GM23338 (cell line): ENCODE results near the gene SELENOK. TPM values are rescaled to one million over a fixed set of nuclear protein-coding genes. Genes with fewer than 3 reads are reported as not detected.

Experiments
- ATAC-seq: fragments of 200-7000 bp; cut with Tn5 transposase; 3 replicates; pipeline ENCODE4 v1.9.1; 2020
- DNase-seq: peaks from one replicate; pipeline ENCODE4 v3.0.0-alpha.2; 2015; ENCODE audit warnings: low spot score
- H2AFZ ChIP-seq: fragments of 200-600 bp; sonication (generic); 2 replicates; pipeline ENCODE4 v1.8.0; 2016; ENCODE audit warnings: antibody characterized with exemption, mild to moderate bottlenecking, moderate library complexity
- H3F3A ChIP-seq: fragments of 200-600 bp; sonication (generic); replicated peaks from 2 replicates; pipeline ENCODE4 v1.8.0; 2017; ENCODE audit warnings: antibody characterized with exemption, mixed run types, low read depth
- H3K27ac ChIP-seq: fragments of 200-600 bp; sonication (generic); 2 replicates; pipeline ENCODE4 v1.6.1; 2016; ENCODE audit warnings: low read depth
- H3K27me3 ChIP-seq: fragments of 200-600 bp; sonication (generic); 2 replicates; pipeline ENCODE4 v1.8.0; 2016; ENCODE audit warnings: mild to moderate bottlenecking, mixed run types, moderate library complexity; ENCODE audit not compliant: insufficient read depth
- H3K36me3 ChIP-seq: fragments of 200-600 bp; sonication (generic); 2 replicates; pipeline ENCODE4 v1.8.0; 2016; ENCODE audit warnings: mild to moderate bottlenecking; ENCODE audit not compliant: insufficient read depth
- H3K4me1 ChIP-seq: fragments of 200-600 bp; sonication (generic); 2 replicates; pipeline ENCODE4 v1.8.0; 2016; ENCODE audit warnings: mild to moderate bottlenecking, moderate library complexity; ENCODE audit not compliant: insufficient read depth
- H3K4me2 ChIP-seq: fragments of 200-600 bp; sonication (generic); 2 replicates; pipeline ENCODE4 v1.7.1; 2017; ENCODE audit warnings: mixed run types
- H3K4me3 ChIP-seq: fragments of 200-600 bp; sonication (generic); 2 replicates; pipeline ENCODE4 v1.6.1; 2016; ENCODE audit warnings: mixed run types
- H3K79me2 ChIP-seq: fragments of 200-600 bp; sonication (generic); replicated peaks from 2 replicates; pipeline ENCODE4 v1.8.0; 2017; ENCODE audit warnings: mild to moderate bottlenecking; ENCODE audit not compliant: insufficient read depth
- H3K9me2 ChIP-seq: fragments of 200-600 bp; sonication (generic); 2 replicates; pipeline ENCODE4 v1.8.0; 2017; ENCODE audit not compliant: insufficient read depth
- H4K20me1 ChIP-seq: fragments of 200-600 bp; sonication (generic); replicated peaks from 2 replicates; pipeline ENCODE4 v1.8.0; 2017; ENCODE audit warnings: mild to moderate bottlenecking; ENCODE audit not compliant: insufficient read depth
- H3K27ac Mint-ChIP-seq: 2 replicates; pipeline ENCODE4 v1.8.0; 2020; ENCODE audit warnings: inconsistent platforms, mild to moderate bottlenecking, moderate library complexity, mixed read lengths
- H3K27me3 Mint-ChIP-seq: 3 replicates; pipeline ENCODE4 v1.8.0; 2022; ENCODE audit warnings: low read depth, mild to moderate bottlenecking, moderate library complexity, mixed read lengths, inconsistent platforms; ENCODE audit not compliant: insufficient read depth, poor library complexity
- H3K36me3 Mint-ChIP-seq: 3 replicates; pipeline ENCODE4 v1.8.0; 2021; ENCODE audit warnings: low read depth, mild to moderate bottlenecking, inconsistent platforms, moderate library complexity, mixed read lengths
- H3K4me1 Mint-ChIP-seq: 3 replicates; pipeline ENCODE4 v1.8.0; 2020; ENCODE audit warnings: mild to moderate bottlenecking, inconsistent platforms, mixed read lengths
- H3K4me3 Mint-ChIP-seq: 3 replicates; pipeline ENCODE4 v1.8.0; 2021; ENCODE audit warnings: moderate library complexity, mild to moderate bottlenecking, inconsistent platforms, mixed read lengths
- H3K9me3 Mint-ChIP-seq: 3 replicates; pipeline ENCODE4 v1.8.0; 2020; ENCODE audit warnings: moderate library complexity, mild to moderate bottlenecking, inconsistent platforms, mixed read lengths
- CREB1 ChIP-seq: fragments of 250-450 bp; sonication (Bioruptor Pico); IDR thresholded peaks from 2 replicates; pipeline ENCODE4 v1.5.0; 2020; ENCODE audit warnings: low read depth, mild to moderate bottlenecking, moderate library complexity
- CTCF ChIP-seq, 2 experiments: fragments of 200-600 bp in 1 of 2; sonication (generic) in 1 of 2; conservative IDR thresholded peaks; 2 replicates each; pipeline versions ENCODE4 v1.5.1 to v1.6.1; 2016 to 2017; ENCODE audit warnings: antibody characterized with exemption in 2 of 2, low read depth in 2 of 2, mild to moderate bottlenecking in 2 of 2, moderate library complexity in 1 of 2
- EZH2 ChIP-seq: fragments of 200-600 bp; sonication (generic); IDR thresholded peaks from one replicate; pipeline ENCODE4 v1.8.0; 2017; ENCODE audit warnings: antibody characterized with exemption, mild to moderate bottlenecking, low read depth; ENCODE audit not compliant: unreplicated experiment
- JUNB ChIP-seq: IDR thresholded peaks from one replicate; pipeline ENCODE4 v1.6.1; 2016; ENCODE audit warnings: antibody characterized with exemption; ENCODE audit not compliant: unreplicated experiment
- NANOG ChIP-seq: IDR thresholded peaks from 2 replicates; pipeline ENCODE4 v1.6.1; 2016; ENCODE audit warnings: antibody characterized with exemption, borderline replicate concordance
- STAT1 ChIP-seq: IDR thresholded peaks from one replicate; pipeline ENCODE4 v1.6.1; 2016; ENCODE audit warnings: antibody characterized with exemption; ENCODE audit not compliant: unreplicated experiment
- ZNF114 ChIP-seq: fragments of 250-450 bp; sonication (Bioruptor Pico); IDR thresholded peaks from 2 replicates; pipeline ENCODE4 v1.5.0; 2020; ENCODE audit warnings: mild to moderate bottlenecking, moderate library complexity
- ZNF331 ChIP-seq: fragments of 250-450 bp; sonication (Bioruptor Pico); IDR thresholded peaks from 2 replicates; pipeline ENCODE4 v1.5.0; 2020; ENCODE audit warnings: low read depth, mild to moderate bottlenecking, moderate library complexity
- polyA plus RNA-seq: library from polyadenylated mRNA; unstranded; fragments of >200 nt; fragmentation: Nextera tagmentation; extraction: Ambion mirVana; gene quantifications from 2 replicates; pipeline ENCODE4 v1.2.1, GENCODE V29; 2016
- total RNA-seq: library from RNA; depleted of rRNA; stranded (reverse); fragments of >200 nt; shearing (Covaris generic); gene quantifications from 2 replicates; pipeline ENCODE4 v1.2.3, GENCODE V29; 2014
- TF ChIP-seq, protein P1 (sequence below): IDR thresholded peaks from 2 replicates; pipeline ENCODE4 v1.6.1; 2016; ENCODE audit warnings: antibody characterized with exemption
- TF ChIP-seq, protein P2 (sequence below): IDR thresholded peaks from one replicate; pipeline ENCODE4 v1.6.1; 2018; ENCODE audit warnings: antibody characterized with exemption; ENCODE audit not compliant: unreplicated experiment

SELENOK gene
- total and polyA plus RNA-seq, 2 experiments from 2014 or later = 21.4 to 168 TPM

- no peaks in the 10 kb centered on the region for H3F3A ChIP-seq
- no peak overlapping the region for H3K27ac ChIP-seq
- H3K36me3 ChIP-seq = peaks cover 2% of the 10 kb centered on the region
- no peaks in the 10 kb centered on the region for H3K27me3 ChIP-seq
- TF ChIP-seq CTCF (conservative IDR thresholded peaks at IDR 0.05; ENCODE audit: low read depth in 2 of 2) (no peak), EZH2 (no peak), CREB1 (CRISPR knock-in tag) (no peak), NANOG (no peak), JUNB (no peak), STAT1 (no peak), ZNF331 (CRISPR knock-in tag) (no peak), ZNF114 (CRISPR knock-in tag) (no peak)
- TF ChIP-seq, protein P1, sequence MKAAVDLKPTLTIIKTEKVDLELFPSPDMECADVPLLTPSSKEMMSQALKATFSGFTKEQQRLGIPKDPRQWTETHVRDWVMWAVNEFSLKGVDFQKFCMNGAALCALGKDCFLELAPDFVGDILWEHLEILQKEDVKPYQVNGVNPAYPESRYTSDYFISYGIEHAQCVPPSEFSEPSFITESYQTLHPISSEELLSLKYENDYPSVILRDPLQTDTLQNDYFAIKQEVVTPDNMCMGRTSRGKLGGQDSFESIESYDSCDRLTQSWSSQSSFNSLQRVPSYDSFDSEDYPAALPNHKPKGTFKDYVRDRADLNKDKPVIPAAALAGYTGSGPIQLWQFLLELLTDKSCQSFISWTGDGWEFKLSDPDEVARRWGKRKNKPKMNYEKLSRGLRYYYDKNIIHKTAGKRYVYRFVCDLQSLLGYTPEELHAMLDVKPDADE = no peak
- TF ChIP-seq, protein P2, sequence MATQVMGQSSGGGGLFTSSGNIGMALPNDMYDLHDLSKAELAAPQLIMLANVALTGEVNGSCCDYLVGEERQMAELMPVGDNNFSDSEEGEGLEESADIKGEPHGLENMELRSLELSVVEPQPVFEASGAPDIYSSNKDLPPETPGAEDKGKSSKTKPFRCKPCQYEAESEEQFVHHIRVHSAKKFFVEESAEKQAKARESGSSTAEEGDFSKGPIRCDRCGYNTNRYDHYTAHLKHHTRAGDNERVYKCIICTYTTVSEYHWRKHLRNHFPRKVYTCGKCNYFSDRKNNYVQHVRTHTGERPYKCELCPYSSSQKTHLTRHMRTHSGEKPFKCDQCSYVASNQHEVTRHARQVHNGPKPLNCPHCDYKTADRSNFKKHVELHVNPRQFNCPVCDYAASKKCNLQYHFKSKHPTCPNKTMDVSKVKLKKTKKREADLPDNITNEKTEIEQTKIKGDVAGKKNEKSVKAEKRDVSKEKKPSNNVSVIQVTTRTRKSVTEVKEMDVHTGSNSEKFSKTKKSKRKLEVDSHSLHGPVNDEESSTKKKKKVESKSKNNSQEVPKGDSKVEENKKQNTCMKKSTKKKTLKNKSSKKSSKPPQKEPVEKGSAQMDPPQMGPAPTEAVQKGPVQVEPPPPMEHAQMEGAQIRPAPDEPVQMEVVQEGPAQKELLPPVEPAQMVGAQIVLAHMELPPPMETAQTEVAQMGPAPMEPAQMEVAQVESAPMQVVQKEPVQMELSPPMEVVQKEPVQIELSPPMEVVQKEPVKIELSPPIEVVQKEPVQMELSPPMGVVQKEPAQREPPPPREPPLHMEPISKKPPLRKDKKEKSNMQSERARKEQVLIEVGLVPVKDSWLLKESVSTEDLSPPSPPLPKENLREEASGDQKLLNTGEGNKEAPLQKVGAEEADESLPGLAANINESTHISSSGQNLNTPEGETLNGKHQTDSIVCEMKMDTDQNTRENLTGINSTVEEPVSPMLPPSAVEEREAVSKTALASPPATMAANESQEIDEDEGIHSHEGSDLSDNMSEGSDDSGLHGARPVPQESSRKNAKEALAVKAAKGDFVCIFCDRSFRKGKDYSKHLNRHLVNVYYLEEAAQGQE = no peak
- H3K4me1 Mint-ChIP-seq = no peaks in the 10 kb centered on the region
- H3K4me1 ChIP-seq = no peaks in the 10 kb centered on the region
- H3K9me3 Mint-ChIP-seq = peaks cover 6% of the 10 kb centered on the region
- H3K4me3 ChIP-seq = no peak overlapping the region
- no peak overlapping the region for H3K4me2 ChIP-seq
- H3K9me2 ChIP-seq = no peaks in the 10 kb centered on the region
- H3K27me3 Mint-ChIP-seq = no peaks in the 10 kb centered on the region
- H3K27ac Mint-ChIP-seq = no peak overlapping the region
- H3K79me2 ChIP-seq = no peaks in the 10 kb centered on the region
- H4K20me1 ChIP-seq = no peaks in the 10 kb centered on the region
- ATAC-seq (no peak), DNase-seq (no peak)
- no peak overlapping the region for H2AFZ ChIP-seq
- no peak overlapping the region for H3K4me3 Mint-ChIP-seq
- peaks cover 4% of the 10 kb centered on the region; the same call in 1 of the 3 replicates for H3K36me3 Mint-ChIP-seq
These were observed 49.0 kb upstream of the SELENOK start for GRCh38 chr3:53940623-53941022.

GRCh38 chr3:53939813-53940212 lies 48.2 kb upstream of the SELENOK start:
- no peaks in the 10 kb centered on the region for H3K4me1 ChIP-seq
- Mint-ChIP-seq H3K4me1 (no peaks in the 10 kb centered on the region), H3K27me3 (no peaks in the 10 kb centered on the region), H3K36me3 (peaks cover 10% of the 10 kb centered on the region; the same call in 2 of the 3 replicates), H3K4me3 (no peak overlapping the region), H3K9me3 (peaks cover 14% of the 10 kb centered on the region), H3K27ac (no peak overlapping the region)
- H3K4me2 ChIP-seq = no peak overlapping the region
- H3K36me3 ChIP-seq = peaks cover 4% of the 10 kb centered on the region; the same call in 1 of the 2 replicates
- no peak overlapping the region for H3K4me3 ChIP-seq
- no peaks in the 10 kb centered on the region for H4K20me1 ChIP-seq
- peak; percentile 21 to 29; a peak in 2 of 4 replicates for TF ChIP-seq CTCF (conservative IDR thresholded peaks at IDR 0.05; ENCODE audit: low read depth in 2 of 2)
- TF ChIP-seq, protein P2 = no peak
- no peak overlapping the region for H2AFZ ChIP-seq
- H3K27ac ChIP-seq = no peak overlapping the region
- ATAC-seq = no peak
- no peaks in the 10 kb centered on the region for H3F3A ChIP-seq
- H3K79me2 ChIP-seq = no peaks in the 10 kb centered on the region
- no peaks in the 10 kb centered on the region for H3K9me2 ChIP-seq
- DNase-seq = peak; percentile 5
- no peaks in the 10 kb centered on the region for H3K27me3 ChIP-seq
